Fibroblast of lung (primary cell): Measurements from ENCODE around the gene MKRN3.

ENCODE experiments used
- CTCF ChIP-seq, 2 donors: IDR thresholded peaks in 1 of 2; conservative IDR thresholded peaks in 1 of 2; 1 replicate in 1 of 2; 2 replicates in 1 of 2; pipeline ENCODE4 v1.5.1; 2011 to 2012; ENCODE audit warnings: low read length in 2 of 2, control low read depth in 1 of 2, inconsistent platforms in 1 of 2, low read depth in 1 of 2, mild to moderate bottlenecking in 1 of 2
- EZH2 ChIP-seq: IDR thresholded peaks from 2 replicates; pipeline ENCODE4 v1.5.1; 2012; ENCODE audit warnings: low read length, control low read depth, mild to moderate bottlenecking; ENCODE audit errors: missing control alignments

- TF ChIP-seq CTCF (conservative IDR thresholded peaks at IDR 0.05 in 1 of 2, IDR thresholded peaks at IDR 0.05 in 1 of 2; ENCODE audit: low read depth in 1 of 2, low read length in 2 of 2) (no peak), EZH2 (no peak)
Measured at GRCh38 chr15:23565395-23566070, at the start of gene MKRN3.
